H1 (cell line): Measurements from ENCODE around the gene HES7. TPM values are rescaled to one million over a fixed set of nuclear protein-coding genes. Genes with fewer than 3 reads are reported as not detected.

Source experiments
- CTCF ChIA-PET: fragments of 300-600 bp; sonication (Branson Sonifier 250); formaldehyde crosslinking; loops from one replicate; lab custom pipeline; 2021; ENCODE audit not compliant: partially characterized antibody; lab: Charles Lee
- POLR2A ChIA-PET: fragments of 300-600 bp; sonication (Branson Sonifier 250); formaldehyde crosslinking; loops from one replicate; lab custom pipeline; 2021; ENCODE audit warnings: inconsistent platforms; ENCODE audit not compliant: partially characterized antibody; lab: Charles Lee
- DNase-seq, 2 experiments: peaks; one replicate each; pipeline versions ENCODE4 v3.0.0 to v3.0.0-alpha.2; 2010 to 2022; ENCODE audit warnings: low spot score in 2 of 2, low read depth in 1 of 2, mixed read lengths in 1 of 2
- FAIRE-seq: peaks from 2 replicates; lab custom pipeline; 2011; peaks lifted over from hg19 to GRCh38; lab: Jason Lieb, UNC
- H2AFZ ChIP-seq: 2 replicates; pipeline ENCODE4 v1.8.1; 2012; ENCODE audit warnings: low read length, inconsistent platforms
- H2AK5ac ChIP-seq: 2 replicates; pipeline ENCODE4 v1.6.1; 2013; ENCODE audit warnings: low read depth, low read length
- H2BK120ac ChIP-seq: replicated peaks from 2 replicates; pipeline ENCODE3; 2013; ENCODE audit warnings: low read depth, low read length, inconsistent platforms
- H2BK12ac ChIP-seq: 2 replicates; pipeline ENCODE4 v1.6.1; 2013; ENCODE audit warnings: low read depth, low read length
- H2BK15ac ChIP-seq: 2 replicates; pipeline ENCODE4 v1.6.1; 2013; ENCODE audit warnings: low read length
- H2BK20ac ChIP-seq: 2 replicates; pipeline ENCODE4 v1.6.1; 2013; ENCODE audit warnings: low read length
- H2BK5ac ChIP-seq: 2 replicates; pipeline ENCODE4 v1.6.1; 2013; ENCODE audit warnings: low read depth, low read length
- H3K14ac ChIP-seq: 2 replicates; pipeline ENCODE4 v1.6.1; 2013; ENCODE audit warnings: inconsistent platforms; ENCODE audit not compliant: insufficient read length
- H3K18ac ChIP-seq: 2 replicates; pipeline ENCODE4 v1.6.1; 2013; ENCODE audit warnings: low read length; ENCODE audit errors: extremely low read depth
- H3K23ac ChIP-seq: 2 replicates; pipeline ENCODE4 v1.6.1; 2013; ENCODE audit warnings: inconsistent platforms; ENCODE audit not compliant: insufficient read length
- H3K23me2 ChIP-seq: 2 replicates; pipeline ENCODE4 v1.6.1; 2013; ENCODE audit warnings: low read depth, low read length
- H3K27ac ChIP-seq: 2 replicates; pipeline ENCODE4 v1.6.1; 2011; ENCODE audit warnings: low read depth, low read length, inconsistent platforms
- H3K27me3 ChIP-seq, 4 experiments: replicated peaks in 1 of 4; 1 replicate in 1 of 4; 2 replicates in 3 of 4; pipeline versions ENCODE4 v1.6.1 to v1.8.1; 2011 to 2013; ENCODE audit warnings: low read length in 3 of 4, mild to moderate bottlenecking in 3 of 4, inconsistent platforms in 2 of 4, mixed read lengths in 2 of 4, moderate library complexity in 1 of 4; ENCODE audit not compliant: control insufficient read depth in 3 of 4, insufficient read depth in 3 of 4; ENCODE audit errors: extremely low read depth in 1 of 4
- H3K36me3 ChIP-seq, 4 experiments: 2 replicates each; pipeline versions ENCODE4 v1.6.1 to v1.8.1; 2011 to 2013; ENCODE audit warnings: mild to moderate bottlenecking in 4 of 4, low read length in 3 of 4, moderate library complexity in 2 of 4, control low read depth in 1 of 4, inconsistent platforms in 1 of 4; ENCODE audit not compliant: insufficient read depth in 4 of 4, control insufficient read depth in 2 of 4
- H3K4ac ChIP-seq: replicated peaks from 2 replicates; pipeline ENCODE3; 2013; ENCODE audit warnings: low read length, low read depth, mixed read lengths, inconsistent platforms; ENCODE audit not compliant: insufficient read length
- H3K4me1 ChIP-seq, 4 experiments: replicated peaks in 1 of 4; 1 replicate in 1 of 4; 2 replicates in 3 of 4; pipeline versions ENCODE4 v1.6.1 to v1.8.1; 2011 to 2013; ENCODE audit warnings: low read length in 3 of 4, inconsistent platforms in 2 of 4, mixed read lengths in 1 of 4; ENCODE audit not compliant: insufficient read depth in 4 of 4, control insufficient read depth in 3 of 4
- H3K4me2 ChIP-seq, 2 experiments: 2 replicates each; pipeline versions ENCODE4 v1.6.1 to v1.8.1; 2011 to 2013; ENCODE audit warnings: low read depth in 2 of 2, low read length in 2 of 2, control low read depth in 1 of 2, inconsistent platforms in 1 of 2, mild to moderate bottlenecking in 1 of 2; ENCODE audit not compliant: insufficient read depth in 1 of 2
- H3K4me3 ChIP-seq, 4 experiments: fragments of 200-600, 300-600 bp in 1 of 4; sonication (generic), shearing (Covaris generic), sonication (Bioruptor Twin) in 1 of 4; 2 replicates each; pipeline versions ENCODE4 v1.5.1 to v1.8.1; 2011 to 2016; ENCODE audit warnings: low read length in 4 of 4, low read depth in 3 of 4, control low read depth in 2 of 4, inconsistent platforms in 2 of 4, mild to moderate bottlenecking in 2 of 4, mixed read lengths in 1 of 4, moderate library complexity in 1 of 4; ENCODE audit not compliant: insufficient read depth in 2 of 4; ENCODE audit errors: extremely low read depth in 1 of 4
- H3K56ac ChIP-seq: replicated peaks from 2 replicates; pipeline ENCODE3; 2013; ENCODE audit warnings: low read depth, mild to moderate bottlenecking, mixed read lengths, low read length, inconsistent platforms; ENCODE audit not compliant: insufficient read length
- H3K79me1 ChIP-seq: 2 replicates; pipeline ENCODE4 v1.6.1; 2013; ENCODE audit warnings: low read depth, low read length, control low read depth
- H3K79me2 ChIP-seq, 2 experiments: 2 replicates each; pipeline versions ENCODE4 v1.6.1 to v1.8.1; 2012 to 2013; ENCODE audit warnings: low read length in 2 of 2, mild to moderate bottlenecking in 2 of 2, inconsistent platforms in 1 of 2; ENCODE audit not compliant: insufficient read depth in 2 of 2, control insufficient read depth in 1 of 2
- H3K9ac ChIP-seq, 4 experiments: replicated peaks in 1 of 4; 1 replicate in 1 of 4; 2 replicates in 3 of 4; pipeline versions ENCODE4 v1.6.1 to v1.8.1; 2011 to 2013; ENCODE audit warnings: low read depth in 3 of 4, low read length in 3 of 4, control low read depth in 2 of 4, mild to moderate bottlenecking in 2 of 4, moderate library complexity in 2 of 4, inconsistent platforms in 1 of 4; ENCODE audit errors: extremely low read depth in 1 of 4
- H3K9me3 ChIP-seq, 2 experiments: 2 replicates each; pipeline versions ENCODE4 v1.6.1 to v1.8.1; 2012 to 2013; ENCODE audit warnings: mild to moderate bottlenecking in 2 of 2, moderate library complexity in 2 of 2, control low read depth in 1 of 2, inconsistent platforms in 1 of 2, low read depth in 1 of 2, low read length in 1 of 2, mixed read lengths in 1 of 2; ENCODE audit not compliant: insufficient read depth in 2 of 2
- H4K20me1 ChIP-seq, 2 experiments: replicated peaks in 1 of 2; 2 replicates each; pipeline versions ENCODE3 to v1.8.1; 2011 to 2013; ENCODE audit warnings: inconsistent platforms in 2 of 2, low read length in 2 of 2, mild to moderate bottlenecking in 1 of 2; ENCODE audit not compliant: insufficient read depth in 2 of 2, control insufficient read depth in 1 of 2
- H4K5ac ChIP-seq: 2 replicates; pipeline ENCODE4 v1.6.1; 2013; ENCODE audit warnings: low read length, low read depth, mixed read lengths, inconsistent platforms; ENCODE audit not compliant: insufficient read length
- H4K8ac ChIP-seq: 2 replicates; pipeline ENCODE4 v1.8.0; 2013; ENCODE audit warnings: mild to moderate bottlenecking, moderate library complexity, low read length, inconsistent platforms; ENCODE audit not compliant: insufficient read depth; ENCODE audit errors: extremely low read depth
- H4K91ac ChIP-seq: replicated peaks from 2 replicates; pipeline ENCODE3; 2013; ENCODE audit warnings: low read length, mixed read lengths, inconsistent platforms; ENCODE audit not compliant: insufficient read length
- HDAC2 ChIP-seq, 2 experiments: fragments of 300-600 bp in 1 of 2; sonication (generic) in 1 of 2; IDR thresholded peaks; 2 replicates each; pipeline ENCODE4 v1.6.1; 2011 to 2012; ENCODE audit warnings: low read depth in 2 of 2, low read length in 2 of 2, mild to moderate bottlenecking in 2 of 2, moderate library complexity in 2 of 2, borderline replicate concordance in 1 of 2, inconsistent platforms in 1 of 2
- KDM1A ChIP-seq: fragments of 200-600, 300-600 bp; sonication (generic); IDR thresholded peaks from 2 replicates; pipeline ENCODE4 v1.7.1; 2016; ENCODE audit warnings: mild to moderate bottlenecking, low read length, borderline replicate concordance
- PHF8 ChIP-seq: fragments of 200-600 bp; sonication (generic); conservative IDR thresholded peaks from 2 replicates; pipeline ENCODE4 v1.7.1; 2012; ENCODE audit warnings: low read depth, mild to moderate bottlenecking, inconsistent platforms, low read length, moderate library complexity
- POLR2A ChIP-seq, 2 experiments: IDR thresholded peaks; 1 replicate in 1 of 2; 2 replicates in 1 of 2; pipeline ENCODE4 v1.6.1; 2011; ENCODE audit warnings: low read depth in 2 of 2, low read length in 2 of 2, mild to moderate bottlenecking in 2 of 2; ENCODE audit errors: control extremely low read depth in 1 of 2
- POU5F1 ChIP-seq: IDR thresholded peaks from 2 replicates; pipeline ENCODE4 v1.6.1; 2011; ENCODE audit warnings: low read depth, mild to moderate bottlenecking, low read length, moderate library complexity
- SP1 ChIP-seq: IDR thresholded peaks from 2 replicates; pipeline ENCODE4 v1.6.1; 2011; ENCODE audit warnings: low read depth, low read length
- WGBS, 2 experiments: shearing (Covaris generic) in 1 of 2; methylation state at CpG; one replicate each; pipeline versions ENCODE4 v1.1.6 to v1.1.7; 2013 to 2015; ENCODE audit warnings: low lambda C conversion rate in 2 of 2, mixed read lengths in 2 of 2, inconsistent platforms in 1 of 2, low coverage in 1 of 2, missing lambda C conversion rate in 1 of 2; ENCODE audit not compliant: insufficient replicate concordance in 2 of 2, insufficient coverage in 1 of 2, insufficient read length in 1 of 2; ENCODE audit errors: extremely low coverage in 1 of 2, missing lambda C conversion rate in 1 of 2; 5-methylcytosine and 5-hydroxymethylcytosine counted together
- polyA plus RNA-seq, 7 experiments: library from polyadenylated mRNA; depleted of rRNA in 3 of 7; stranded (reverse) in 5 of 7; unstranded in 2 of 7; fragments of >200 nt in 5 of 7; fragments of 200-250 nt in 2 of 7; gene quantifications; 1 replicate in 5 of 7; 2 replicates in 1 of 7; 4 replicates in 1 of 7; pipeline versions ENCODE4 v1.2.1 to v1.2.3, GENCODE V29; 2011 to 2013; ENCODE audit warnings: missing spikeins in 2 of 7, mixed read lengths in 2 of 7
- total RNA-seq: library from RNA; stranded (reverse); fragmentation: NEBNext Ultra II Directional; extraction: Animal tissue kit (Norgen Biotek cat#: 25700); gene quantifications from 2 replicates; pipeline ENCODE4 v1.2.1, GENCODE V29; 2021

Gene HES7
- total and polyA plus RNA-seq, 2 of the 8 experiments (the other 6 are each of a cell fraction or from before 2014, with no cell fraction given): 0.20 to 0.32 TPM

DNA sequence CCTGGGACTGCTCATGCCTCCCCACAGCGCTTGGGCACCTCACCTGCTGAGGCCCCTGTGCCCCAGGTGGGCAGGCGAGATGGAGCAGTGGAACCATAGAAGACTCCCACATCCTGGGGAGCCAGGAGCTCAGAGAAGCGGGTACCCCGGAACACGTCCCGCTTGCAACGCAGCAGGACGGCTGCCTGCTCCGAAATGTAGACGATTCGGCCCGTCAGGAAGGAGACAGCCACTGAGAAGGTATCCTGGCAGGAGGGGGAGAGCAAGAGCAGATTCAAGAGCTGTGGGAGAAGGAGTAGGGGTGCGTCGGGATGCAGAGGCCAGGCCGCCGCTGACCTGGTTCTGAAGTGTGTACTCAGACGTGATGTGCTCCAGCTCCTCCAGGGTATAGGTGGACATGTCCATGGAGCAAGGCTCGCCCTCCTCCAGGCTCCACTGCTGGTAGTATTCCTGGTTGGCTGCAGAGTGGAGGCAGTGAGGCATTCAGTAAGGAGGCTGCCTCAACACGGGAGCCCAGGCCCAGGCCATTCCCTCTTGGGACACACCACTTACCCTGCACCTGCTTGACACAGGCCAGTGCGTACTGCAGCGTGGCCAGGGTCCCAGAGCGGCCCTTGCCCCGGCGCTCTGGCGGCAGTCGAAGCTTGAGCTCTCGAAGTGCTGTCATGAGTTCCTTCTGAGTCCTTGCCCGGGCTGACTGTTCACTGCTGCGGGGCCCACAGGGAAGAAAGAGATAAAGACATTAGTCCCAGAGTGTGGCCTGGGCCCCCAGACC, 25.7 kb upstream of the HES7 start:
- FAIRE-seq: no peak
- Histone ChIP-seq H2BK20ac (no peak overlapping the region), H3K36me3 (peaks cover 13 to 45% (median 30%) of the 10 kb centered on the region in 4 experiments; a peak in 7 of 8 replicates), H3K4me3 (no peak overlapping the region), H3K79me1 (peaks cover 7% of the 10 kb centered on the region; the same call in 1 of the 2 replicates), H2BK12ac (no peak overlapping the region), H4K91ac (no peak overlapping the region), H3K56ac (no peak overlapping the region), H2BK5ac (no peak overlapping the region), H3K79me2 (peaks cover 0 to 5% of the 10 kb centered on the region in 2 experiments; a peak in 1 of 4 replicates), H4K5ac (no peak overlapping the region), H3K9me3 (no peaks in the 10 kb centered on the region), H3K9ac (no peak overlapping the region), H3K27ac (no peak overlapping the region), H3K14ac (no peak overlapping the region), H3K18ac (no peak overlapping the region), H3K23me2 (peaks cover 13% of the 10 kb centered on the region), H3K4me2 (no peak overlapping the region), H2AFZ (no peak overlapping the region), H2BK15ac (no peak overlapping the region), H2BK120ac (no peak overlapping the region), H3K4me1 (peaks cover 5 to 18% (median 13%) of the 10 kb centered on the region in 4 experiments), H2AK5ac (no peak overlapping the region), H4K20me1 (peaks cover 2 to 24% of the 10 kb centered on the region in 2 experiments), H4K8ac (no peak overlapping the region; the same call in 1 of the 2 replicates), H3K4ac (no peak overlapping the region), H3K23ac (no peak overlapping the region), H3K27me3 (no peaks in the 10 kb centered on the region)
- CTCF ChIA-PET: interaction anchor here (1.7 to 14.1 kb wide), 4 partner anchors 8 to 23 kb away, joined by 3 to 133 read pairs (median 9); partner anchors contain the start of gene VAMP2
- WGBS, 2 experiments: 91% methylated on average over 29 of the region's 29 CpGs; no CpG with 5 or more reads in 1 of the 2 experiments
- POLR2A ChIA-PET: interaction anchor here (2.3 to 6.4 kb wide), 3 partner anchors 10 to 24 kb away, joined by 10 to 62 read pairs (median 33); no protein-coding TSS in a partner anchor
- TF ChIP-seq POLR2A (IDR thresholded peaks at IDR 0.05; ENCODE audit: control extremely low read depth in 1 of 2, low read depth in 2 of 2, low read length in 2 of 2) (no peak), HDAC2 (IDR thresholded peaks at IDR 0.05; ENCODE audit: borderline replicate concordance in 1 of 2, low read depth in 2 of 2, low read length in 2 of 2) (no peak), KDM1A (no peak), PHF8 (no peak), POU5F1 (no peak), SP1 (no peak)
- DNase-seq: no peak
